GM12892 (cell line): ENCODE data around the gene RAB31.

ENCODE experiments used
- POLR2A ChIP-seq: IDR thresholded peaks from 2 replicates; pipeline ENCODE4 v1.6.1; 2011; ENCODE audit warnings: low read depth, low read length, control low read depth
- POLR2AphosphoS5 ChIP-seq: IDR thresholded peaks from 2 replicates; pipeline ENCODE4 v1.6.1; 2011; ENCODE audit warnings: low read depth, low read length, control low read depth

DNA sequence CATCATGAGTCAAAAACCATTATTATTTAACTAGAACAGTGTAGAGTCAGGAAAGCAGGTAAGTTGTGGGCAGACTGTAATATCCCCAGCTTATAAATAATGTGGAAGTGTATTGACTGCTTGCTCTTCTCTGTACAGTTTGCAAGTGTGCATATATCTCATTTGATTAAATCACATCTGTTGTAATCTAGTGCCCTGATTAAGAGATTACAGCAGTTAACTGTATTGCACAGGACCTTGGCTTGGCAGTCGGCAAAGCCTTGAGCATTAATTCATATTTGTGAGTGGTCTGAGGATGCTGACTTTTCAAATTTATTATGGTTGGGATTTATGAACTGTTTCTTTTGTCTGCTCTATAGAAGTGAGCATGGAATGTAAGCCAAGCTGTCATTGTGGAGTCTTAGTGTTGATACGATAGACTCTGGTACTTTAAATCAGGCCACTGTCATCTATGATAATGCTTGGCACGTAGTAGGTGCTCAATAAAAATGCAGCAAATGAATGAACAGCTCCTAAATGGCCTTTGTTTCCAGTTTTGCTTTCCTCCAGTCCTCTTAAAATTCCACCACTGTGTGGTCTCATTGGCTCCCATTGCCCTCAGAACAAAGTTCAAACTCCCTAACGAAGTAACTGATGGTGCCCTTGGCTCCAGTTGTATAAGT is 48.3 kb downstream of the RAB31 start:
- TF ChIP-seq POLR2AphosphoS5 (no peak), POLR2A (no peak)
